Smooth muscle cell (in vitro differentiated cells): ENCODE results near the gene PTPRN2. TPM values are rescaled to one million over a fixed set of nuclear protein-coding genes. Genes with fewer than 3 reads are reported as not detected.

Experiments used
- DNase-seq: peaks from one replicate; lab custom pipeline; 2025; ENCODE audit not compliant: unreplicated experiment; lab: John Stamatoyannopoulos, UW
- H2AFZ ChIP-seq: fragments of 200-600 bp; sonication (generic); 2 replicates; pipeline ENCODE4 v1.6.0; 2016; ENCODE audit warnings: antibody characterized with exemption, low read depth, mild to moderate bottlenecking
- H3F3A ChIP-seq: fragments of 200-600 bp; sonication (generic); 2 replicates; pipeline ENCODE4 v1.6.0; 2017; ENCODE audit warnings: antibody characterized with exemption, low read depth
- H3K27ac ChIP-seq: fragments of 200-600 bp; sonication (generic); 2 replicates; pipeline ENCODE4 v1.5.1; 2016; ENCODE audit warnings: low read depth, mild to moderate bottlenecking
- H3K27me3 ChIP-seq: fragments of 200-600 bp; sonication (generic); 2 replicates; pipeline ENCODE4 v1.6.1; 2016; ENCODE audit warnings: low read depth, mild to moderate bottlenecking
- H3K36me3 ChIP-seq: fragments of 200-600 bp; sonication (generic); 2 replicates; pipeline ENCODE4 v1.5.1; 2016; ENCODE audit warnings: low read depth
- H3K4me1 ChIP-seq: fragments of 200-600 bp; sonication (generic); 2 replicates; pipeline ENCODE4 v1.5.1; 2016; ENCODE audit warnings: low read depth
- H3K4me2 ChIP-seq: fragments of 200-600 bp; sonication (generic); 2 replicates; pipeline ENCODE4 v1.6.0; 2016; ENCODE audit warnings: mild to moderate bottlenecking
- H3K4me3 ChIP-seq: fragments of 200-600 bp; sonication (generic); 2 replicates; pipeline ENCODE4 v1.5.1; 2016; ENCODE audit warnings: mild to moderate bottlenecking
- H3K79me2 ChIP-seq: fragments of 200-600 bp; sonication (generic); 2 replicates; pipeline ENCODE4 v1.6.0; 2016; ENCODE audit warnings: low read depth, mild to moderate bottlenecking
- H3K9ac ChIP-seq: fragments of 200-600 bp; sonication (generic); 2 replicates; pipeline ENCODE4 v1.6.0; 2016; ENCODE audit warnings: low read depth
- H3K9me3 ChIP-seq: fragments of 200-600 bp; sonication (generic); replicated peaks from 2 replicates; pipeline ENCODE4 v1.5.1; 2016; ENCODE audit warnings: low read depth
- H4K20me1 ChIP-seq: fragments of 200-600 bp; sonication (generic); 2 replicates; pipeline ENCODE4 v1.6.0; 2016; ENCODE audit warnings: low read depth
- CTCF ChIP-seq: fragments of 200-600 bp; sonication (generic); IDR thresholded peaks from 2 replicates; pipeline ENCODE4 v1.5.1; 2017; ENCODE audit warnings: borderline replicate concordance, mild to moderate bottlenecking, antibody characterized with exemption; ENCODE audit not compliant: insufficient read depth, poor library complexity, severe bottlenecking
- WGBS: methylation state at CpG from one replicate; pipeline ENCODE4 v1.1.7; 2016; ENCODE audit warnings: low lambda C conversion rate; 5-methylcytosine and 5-hydroxymethylcytosine counted together
- polyA plus RNA-seq: library from polyadenylated mRNA; unstranded; fragments of >200 nt; fragmentation: Nextera tagmentation; extraction: Ambion mirVana; gene quantifications from 2 replicates; pipeline ENCODE4 v1.2.1, GENCODE V29; 2016
- total RNA-seq: library from RNA; depleted of rRNA; stranded (reverse); fragments of >200 nt; gene quantifications from 2 replicates; pipeline ENCODE4 v1.2.3, GENCODE V29; 2014

Gene PTPRN2
- total and polyA plus RNA-seq, 2 experiments from 2014 or later: 0.09 to 0.87 TPM

GRCh38 chr7:158454631-158455030 is 133.0 kb downstream of the PTPRN2 start:
- H3K9me3 ChIP-seq: no peaks in the 10 kb centered on the region
- no peak for DNase-seq

GRCh38 chr7:158453663-158454062 is 134.0 kb downstream of the PTPRN2 start:
- TF ChIP-seq CTCF: no peak
- 89% methylated on average over 7 of the region's 9 CpGs for WGBS
- no peak for DNase-seq
- Histone ChIP-seq H3K4me3 (no peak overlapping the region), H2AFZ (no peak overlapping the region), H3K4me1 (no peaks in the 10 kb centered on the region), H3F3A (no peaks in the 10 kb centered on the region), H3K4me2 (no peak overlapping the region), H3K36me3 (no peaks in the 10 kb centered on the region), H3K9ac (no peak overlapping the region), H3K9me3 (no peaks in the 10 kb centered on the region), H4K20me1 (no peaks in the 10 kb centered on the region), H3K27me3 (no peaks in the 10 kb centered on the region), H3K27ac (no peak overlapping the region), H3K79me2 (no peaks in the 10 kb centered on the region)

More at GRCh38 chr7:158454631-158455030, 133.0 kb downstream of the PTPRN2 start:
- Histone ChIP-seq H3F3A (no peaks in the 10 kb centered on the region), H3K79me2 (no peaks in the 10 kb centered on the region), H3K4me1 (no peaks in the 10 kb centered on the region), H3K36me3 (no peaks in the 10 kb centered on the region), H3K9ac (no peak overlapping the region), H3K4me3 (no peak overlapping the region), H3K27me3 (no peaks in the 10 kb centered on the region), H3K27ac (no peak overlapping the region), H4K20me1 (no peaks in the 10 kb centered on the region), H2AFZ (no peak overlapping the region), H3K4me2 (no peak overlapping the region)
- WGBS: 90% methylated on average over 8 of the region's 8 CpGs
- no peak for TF ChIP-seq CTCF

GRCh38 chr7:158452331-158452730 is 135.3 kb downstream of the PTPRN2 start:
- Histone ChIP-seq H3K4me2 (no peak overlapping the region), H3K27ac (no peak overlapping the region), H3K4me3 (no peak overlapping the region), H3K9ac (no peak overlapping the region), H3F3A (no peaks in the 10 kb centered on the region), H3K36me3 (no peaks in the 10 kb centered on the region), H2AFZ (no peak overlapping the region), H3K9me3 (no peaks in the 10 kb centered on the region), H3K4me1 (no peaks in the 10 kb centered on the region), H3K79me2 (no peaks in the 10 kb centered on the region), H3K27me3 (no peaks in the 10 kb centered on the region), H4K20me1 (no peaks in the 10 kb centered on the region)
- no peak for TF ChIP-seq CTCF
- no peak for DNase-seq
- WGBS: 92% methylated on average over 11 of the region's 11 CpGs

- DNase-seq: no peak
These were observed 137.0 kb downstream of the PTPRN2 start for GRCh38 chr7:158450476-158451124.

More at GRCh38 chr7:158450476-158451124, 137.0 kb downstream of the PTPRN2 start:
- H3K4me2 ChIP-seq: no peak overlapping the region
- no peak overlapping the region for H2AFZ ChIP-seq
- H3K9ac ChIP-seq: no peak overlapping the region
- no peaks in the 10 kb centered on the region for H4K20me1 ChIP-seq
- H3K27ac ChIP-seq: no peak overlapping the region
- no peaks in the 10 kb centered on the region for H3K36me3 ChIP-seq
- H3K27me3 ChIP-seq: no peaks in the 10 kb centered on the region
- H3K9me3 ChIP-seq: no peaks in the 10 kb centered on the region
- no peak overlapping the region for H3K4me3 ChIP-seq
- 87% methylated on average over 29 of the region's 29 CpGs for WGBS
- no peaks in the 10 kb centered on the region for H3K4me1 ChIP-seq
- TF ChIP-seq CTCF: no peak
- no peaks in the 10 kb centered on the region for H3K79me2 ChIP-seq
- H3F3A ChIP-seq: no peaks in the 10 kb centered on the region
